HEK293T (cell line): ENCODE data around the gene TBC1D14.

Source experiments
- CTCF ChIA-PET: fragments of 350-600 bp; formaldehyde crosslinking; extraction: SDS; loops from one replicate; lab custom pipeline; 2021; ENCODE audit warnings: antibody characterized with exemption, inconsistent platforms; lab: Yijun Ruan, JAX
- POLR2A ChIA-PET: fragments of 350-600 bp; formaldehyde crosslinking; extraction: SDS; loops from one replicate; lab custom pipeline; 2020; ENCODE audit warnings: antibody characterized with exemption, inconsistent platforms; lab: Yijun Ruan, JAX
- DNase-seq: peaks from one replicate; pipeline ENCODE4 v3.0.0; 2012; ENCODE audit warnings: mixed read lengths; ENCODE audit errors: extremely low spot score
- ARNT ChIP-seq: fragments of 450-650 bp; IDR thresholded peaks from 2 replicates; pipeline ENCODE4 v1.6.1; 2017; ENCODE audit warnings: mild to moderate bottlenecking
- BHLHE40 ChIP-seq: fragments of 450-650 bp; IDR thresholded peaks from 2 replicates; pipeline ENCODE4 v1.6.1; 2016; ENCODE audit warnings: mild to moderate bottlenecking, moderate library complexity, borderline replicate concordance
- CTBP1 ChIP-seq: fragments of 450-650 bp; IDR thresholded peaks from 2 replicates; pipeline ENCODE4 v1.6.1; 2016; ENCODE audit warnings: borderline replicate concordance
- ELF4 ChIP-seq: fragments of 450-650 bp; IDR thresholded peaks from 2 replicates; pipeline ENCODE4 v1.6.1; 2017; ENCODE audit warnings: antibody characterized with exemption
- FOXA1 ChIP-seq: fragments of 450-650 bp; IDR thresholded peaks from 2 replicates; pipeline ENCODE4 v1.6.1; 2016; ENCODE audit warnings: mild to moderate bottlenecking
- FOXK2 ChIP-seq: fragments of 450-650 bp; IDR thresholded peaks from 2 replicates; pipeline ENCODE4 v1.6.1; 2016; ENCODE audit warnings: mild to moderate bottlenecking
- FOXM1 ChIP-seq: fragments of 450-650 bp; IDR thresholded peaks from 2 replicates; pipeline ENCODE4 v1.6.1; 2017; ENCODE audit warnings: mild to moderate bottlenecking, borderline replicate concordance
- HDGF ChIP-seq: fragments of 450-650 bp; IDR thresholded peaks from 2 replicates; pipeline ENCODE4 v1.6.1; 2017; ENCODE audit warnings: antibody characterized with exemption, borderline replicate concordance
- L3MBTL2 ChIP-seq: fragments of 450-650 bp; conservative IDR thresholded peaks from 2 replicates; pipeline ENCODE4 v1.6.1; 2016; ENCODE audit warnings: mild to moderate bottlenecking
- LEF1 ChIP-seq: fragments of 450-650 bp; IDR thresholded peaks from 2 replicates; pipeline ENCODE4 v1.6.1; 2017; ENCODE audit warnings: mild to moderate bottlenecking, borderline replicate concordance
- NFRKB ChIP-seq: fragments of 450-650 bp; IDR thresholded peaks from 2 replicates; pipeline ENCODE4 v1.6.1; 2016; ENCODE audit warnings: mild to moderate bottlenecking, moderate library complexity
- PKNOX1 ChIP-seq: fragments of 450-650 bp; IDR thresholded peaks from 2 replicates; pipeline ENCODE4 v1.6.1; 2016
- SP1 ChIP-seq: fragments of 450-650 bp; IDR thresholded peaks from 2 replicates; pipeline ENCODE4 v1.6.1; 2017
- SUZ12 ChIP-seq: fragments of 450-650 bp; IDR thresholded peaks from 2 replicates; pipeline ENCODE4 v1.6.1; 2016; ENCODE audit warnings: mild to moderate bottlenecking
- TARDBP ChIP-seq: fragments of 450-650 bp; IDR thresholded peaks from 2 replicates; pipeline ENCODE4 v1.6.1; 2016
- ZNF384 ChIP-seq: fragments of 450-650 bp; IDR thresholded peaks from 2 replicates; pipeline ENCODE4 v1.6.1; 2016

TBC1D14 gene

GRCh38 chr4:6991249-6991648 lies 81.6 kb downstream of the TBC1D14 start:
- no peak for DNase-seq
- TF ChIP-seq BHLHE40 = no peak
- TF ChIP-seq ELF4 = no peak
- no peak for TF ChIP-seq PKNOX1
- no peak for TF ChIP-seq CTBP1
- no peak for TF ChIP-seq ARNT
- no peak for TF ChIP-seq NFRKB
- TF ChIP-seq FOXM1 = no peak
- no peak for TF ChIP-seq HDGF
- no peak for TF ChIP-seq TARDBP
- TF ChIP-seq SUZ12 = no peak
- TF ChIP-seq FOXK2 = no peak
- no peak for TF ChIP-seq L3MBTL2
- TF ChIP-seq LEF1 = no peak
- no peak for TF ChIP-seq SP1
- no peak for TF ChIP-seq FOXA1
- no peak for TF ChIP-seq ZNF384
- CTCF ChIA-PET = no interaction called here
- POLR2A ChIA-PET = no interaction called here

GRCh38 chr4:6991771-6992557 lies 82.3 kb downstream of the TBC1D14 start:
- no peak for DNase-seq
- ChIA-PET CTCF (interaction anchor here (0.6 kb wide), 1 partner anchor 12 kb away, joined by 5 read pairs; no protein-coding TSS in a partner anchor), POLR2A (no interaction called here)
- TF ChIP-seq HDGF (no peak), NFRKB (no peak), PKNOX1 (no peak), TARDBP (no peak), FOXA1 (no peak), BHLHE40 (no peak), SUZ12 (no peak), CTBP1 (no peak), ZNF384 (no peak), ELF4 (no peak), FOXM1 (no peak), ARNT (no peak)

- TF ChIP-seq FOXA1 = no peak
- no peak for DNase-seq
- ChIA-PET CTCF (interaction anchor here (0.6 kb wide), 1 partner anchor 11 kb away, joined by 5 read pairs; no protein-coding TSS in a partner anchor), POLR2A (no interaction called here)
Observed at GRCh38 chr4:6992728-6993677, 83.4 kb downstream of the TBC1D14 start.

GRCh38 chr4:6996481-6996880 lies 86.9 kb downstream of the TBC1D14 start:
- DNase-seq = no peak
- CTCF ChIA-PET = no interaction called here
- POLR2A ChIA-PET = no interaction called here
- TF ChIP-seq FOXA1 (no peak), PKNOX1 (no peak), FOXM1 (no peak), SP1 (no peak), HDGF (no peak), NFRKB (no peak), L3MBTL2 (no peak), LEF1 (no peak), TARDBP (no peak)

- TF ChIP-seq HDGF = no peak
- no peak for TF ChIP-seq TARDBP
- no peak for TF ChIP-seq L3MBTL2
- TF ChIP-seq CTBP1 = no peak
- no peak for TF ChIP-seq NFRKB
- no peak for TF ChIP-seq FOXA1
- TF ChIP-seq SP1 = no peak
- TF ChIP-seq FOXK2 = no peak
- no peak for TF ChIP-seq ZNF384
- CTCF ChIA-PET = interaction anchor here (0.7 kb wide), 1 partner anchor 85 kb away, joined by 8 read pairs; no protein-coding TSS in a partner anchor
- DNase-seq = no peak
- POLR2A ChIA-PET = interaction anchor here (1.0 kb wide), 1 partner anchor 44 kb away, joined by 3 read pairs; no protein-coding TSS in a partner anchor
Observed at GRCh38 chr4:6999172-7000086, 89.8 kb downstream of the TBC1D14 start.
